Lower leg skin (tissue), 4 donors: Measurements from ENCODE around the gene CMTM5. TPM values are rescaled to one million over a fixed set of nuclear protein-coding genes. Genes with fewer than 3 reads are reported as not detected.

Source experiments
- DNase-seq, 2 donors: peaks; one replicate each; pipeline ENCODE4 v3.0.0-alpha.2; 2019; ENCODE audit warnings: low spot score in 2 of 2
- H3K4me3 ChIP-seq: fragments of 200-600 bp; sonication (generic); 2 replicates; pipeline ENCODE4 v1.5.1; 2017; ENCODE audit warnings: mild to moderate bottlenecking, low read depth; ENCODE audit not compliant: poor library complexity, severe bottlenecking
- CTCF ChIP-seq, 3 donors: fragments of 450-650 bp; IDR thresholded peaks; one replicate each; pipeline ENCODE4 v1.5.1; 2016; ENCODE audit warnings: antibody characterized with exemption in 3 of 3, mild to moderate bottlenecking in 3 of 3, moderate library complexity in 2 of 3
- POLR2A ChIP-seq, 2 donors: fragments of 450-650 bp; IDR thresholded peaks; one replicate each; pipeline ENCODE4 v1.6.1; 2016 to 2017; ENCODE audit warnings: antibody characterized with exemption in 2 of 2, mild to moderate bottlenecking in 1 of 2, moderate library complexity in 1 of 2
- WGBS, 2 donors: methylation state at CpG; one replicate each; pipeline ENCODE4 v1.1.5; 2018; 5-methylcytosine and 5-hydroxymethylcytosine counted together
- intact Hi-C: fragments of 100-400 bp; cut with DNase I; formaldehyde crosslinking; loops from one replicate; pipeline ENCODE4 v1.15.0; 2023; ENCODE audit warnings: low total_unique reads
- total RNA-seq, 4 donors: library from RNA; depleted of rRNA; stranded (reverse); fragments of >200 nt; gene quantifications; one replicate each; pipeline ENCODE4 v1.1.0, GENCODE V29; 2016

CMTM5 gene
- total RNA-seq, 4 donors from 2014 or later: 0.38 to 0.58 TPM; not detected in 2

DNA sequence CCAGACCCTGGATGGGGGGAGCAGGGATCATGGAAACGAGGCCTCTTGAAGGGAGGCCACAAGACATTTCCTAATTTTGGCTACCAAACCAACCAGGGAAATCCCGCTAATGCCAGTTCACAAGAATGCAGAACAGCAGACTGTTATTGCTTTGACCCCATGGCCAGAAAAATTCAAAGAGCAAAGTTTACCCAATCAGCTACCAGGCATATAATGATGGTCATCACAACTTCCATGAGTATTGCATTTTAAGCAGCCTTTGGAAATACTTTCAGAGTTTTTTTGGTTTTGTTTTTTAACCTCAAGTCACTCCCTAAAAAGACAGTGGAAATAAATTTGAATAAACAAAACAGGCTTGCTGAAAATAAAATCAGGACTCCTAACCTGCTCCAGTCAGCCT lies 4.3 kb upstream of the CMTM5 start, which contains the start of gene IL25:
TSS of gene IL25 (plus strand) at position 301 of the 400 bp plus-strand sequence.
- intact Hi-C loops: no loop called here
- no peak for DNase-seq
- H3K4me3 ChIP-seq: no peak within 1 kb of the TSS
- TF ChIP-seq CTCF (IDR thresholded peaks at IDR 0.05) (no peak), POLR2A (IDR thresholded peaks at IDR 0.05) (no peak)
- WGBS, 2 donors: 73 to 82% methylated on average over 2 of the region's 2 CpGs

DNA sequence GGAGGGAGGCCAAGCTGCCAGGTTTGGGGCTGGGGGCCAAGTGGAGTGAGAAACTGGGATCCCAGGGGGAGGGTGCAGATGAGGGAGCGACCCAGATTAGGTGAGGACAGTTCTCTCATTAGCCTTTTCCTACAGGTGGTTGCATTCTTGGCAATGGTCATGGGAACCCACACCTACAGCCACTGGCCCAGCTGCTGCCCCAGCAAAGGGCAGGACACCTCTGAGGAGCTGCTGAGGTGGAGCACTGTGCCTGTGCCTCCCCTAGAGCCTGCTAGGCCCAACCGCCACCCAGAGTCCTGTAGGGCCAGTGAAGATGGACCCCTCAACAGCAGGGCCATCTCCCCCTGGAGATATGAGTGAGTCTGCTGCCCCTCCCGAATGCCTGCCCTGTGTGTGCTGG lies 3.8 kb upstream of the CMTM5 start:
- no peak overlapping the region for H3K4me3 ChIP-seq
- no peak for TF ChIP-seq POLR2A (IDR thresholded peaks at IDR 0.05)
- TF ChIP-seq CTCF (IDR thresholded peaks at IDR 0.05): no peak
- 85 to 90% methylated on average over 2 to 3 of the region's 3 CpGs for WGBS, 2 donors
- DNase-seq: no peak
- intact Hi-C loops: no loop called here

- intact Hi-C loops: no loop called here
- DNase-seq: no peak
- no peak for TF ChIP-seq POLR2A (IDR thresholded peaks at IDR 0.05)
- no peak for TF ChIP-seq CTCF (IDR thresholded peaks at IDR 0.05)
- WGBS, 2 donors: 82 to 86% methylated on average over 20 to 21 of the region's 21 CpGs
- H3K4me3 ChIP-seq: no peak overlapping the region
Observed at GRCh38 chr14:23375527-23376251, 1.2 kb upstream of the CMTM5 start.

- WGBS, 2 donors: 55 to 72% methylated on average over 11 of the region's 11 CpGs
- no peak overlapping the region for H3K4me3 ChIP-seq
- TF ChIP-seq CTCF (IDR thresholded peaks at IDR 0.05): no peak
- TF ChIP-seq POLR2A (IDR thresholded peaks at IDR 0.05): no peak
- no peak for DNase-seq
- intact Hi-C loops: no loop called here
Observed at GRCh38 chr14:23377198-23377550, 328 bp downstream of the CMTM5 start.

DNA sequence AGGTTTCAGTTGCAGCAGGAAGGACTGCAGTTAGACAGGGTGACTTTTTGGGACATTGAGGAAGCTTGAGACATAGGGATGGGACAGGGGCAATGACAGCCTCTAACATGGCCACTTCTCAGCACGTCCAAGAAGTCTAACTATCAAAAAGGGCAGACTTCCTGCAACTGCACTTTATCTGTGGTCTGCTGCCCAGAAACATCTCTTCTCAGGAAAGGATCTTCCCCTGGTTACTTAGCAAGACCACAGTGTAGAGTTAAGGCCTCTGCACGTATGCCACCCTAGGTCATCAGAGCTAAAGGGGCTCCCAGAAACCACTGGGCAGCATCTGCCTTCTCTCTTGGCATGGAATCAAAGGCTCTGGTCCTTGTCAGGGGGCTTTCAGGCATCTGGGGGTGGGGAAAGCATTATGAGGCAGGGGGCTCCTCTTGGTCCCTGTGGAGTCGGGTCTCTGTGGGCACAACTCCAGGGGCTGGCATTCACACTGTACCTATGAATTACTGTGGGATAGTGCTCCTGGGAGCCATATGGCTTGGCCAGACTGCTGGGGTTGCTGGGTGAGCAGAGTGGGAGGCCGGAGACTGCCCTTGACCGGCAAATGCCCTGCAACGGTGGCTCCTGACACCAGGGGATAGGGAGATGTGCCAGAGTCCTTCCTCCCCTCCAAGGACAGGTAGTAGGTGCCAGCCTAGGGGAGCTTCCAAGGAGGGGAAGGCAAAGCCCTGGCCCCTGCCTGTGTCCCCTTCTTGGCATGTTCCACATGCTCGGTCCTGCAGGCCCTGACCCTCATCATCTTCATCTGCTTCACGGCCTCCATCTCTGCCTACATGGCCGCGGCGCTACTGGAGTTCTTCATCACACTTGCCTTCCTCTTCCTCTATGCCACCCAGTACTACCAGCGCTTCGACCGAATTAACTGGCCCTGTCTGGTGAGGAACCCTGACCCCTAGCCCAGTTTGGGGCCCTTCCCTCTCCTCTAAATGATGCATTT lies 1.0 kb downstream of the CMTM5 start:
- H3K4me3 ChIP-seq: no peak overlapping the region
- WGBS, 2 donors: 82 to 86% methylated on average over 14 of the region's 14 CpGs
- intact Hi-C loops: no loop called here
- TF ChIP-seq POLR2A (IDR thresholded peaks at IDR 0.05) (no peak), CTCF (IDR thresholded peaks at IDR 0.05) (no peak)
- DNase-seq: no peak
